CD14-positive monocyte (primary cell): ENCODE results near the gene SBK2. TPM values are rescaled to one million over a fixed set of nuclear protein-coding genes. Genes with fewer than 3 reads are reported as not detected.
A peak's percentile ranks its signal among the peaks of the same experiment; 100 is the strongest.

Source experiments
- DNase-seq, 3 donors: peaks; one replicate each; pipeline ENCODE4 v3.0.0-alpha.2; 2011 to 2022
- H2AFZ ChIP-seq: 2 replicates; pipeline ENCODE4 v1.6.0; 2012; ENCODE audit warnings: mild to moderate bottlenecking, low read depth, low read length, inconsistent platforms; ENCODE audit not compliant: insufficient read depth, poor library complexity, severe bottlenecking
- H3K27ac ChIP-seq, 2 donors: 1 replicate in 1 of 2; 2 replicates in 1 of 2; pipeline ENCODE4 v1.5.1; 2012 to 2013; ENCODE audit warnings: low read length in 2 of 2, control low read depth in 1 of 2, inconsistent platforms in 1 of 2, low read depth in 1 of 2, mild to moderate bottlenecking in 1 of 2
- H3K27me3 ChIP-seq, 2 donors: one replicate each; pipeline versions ENCODE4 v1.6.0 to v1.6.1; 2011 to 2013; ENCODE audit warnings: low read length in 2 of 2; ENCODE audit not compliant: control insufficient read depth in 2 of 2, insufficient read depth in 2 of 2
- H3K36me3 ChIP-seq, 2 donors: replicated peaks in 1 of 2; 1 replicate in 1 of 2; 2 replicates in 1 of 2; pipeline versions ENCODE4 v1.5.1 to v1.6.1; 2012 to 2013; ENCODE audit warnings: low read length in 2 of 2, control low read depth in 1 of 2, inconsistent platforms in 1 of 2, mild to moderate bottlenecking in 1 of 2; ENCODE audit not compliant: insufficient read depth in 2 of 2, control insufficient read depth in 1 of 2
- H3K4me1 ChIP-seq, 2 donors: 1 replicate in 1 of 2; 2 replicates in 1 of 2; pipeline versions ENCODE4 v1.5.1 to v1.6.1; 2012 to 2013; ENCODE audit warnings: low read length in 2 of 2, control low read depth in 1 of 2, inconsistent platforms in 1 of 2, mild to moderate bottlenecking in 1 of 2, moderate library complexity in 1 of 2; ENCODE audit not compliant: insufficient read depth in 2 of 2, control insufficient read depth in 1 of 2
- H3K4me2 ChIP-seq: replicated peaks from 2 replicates; pipeline ENCODE3; 2012; ENCODE audit warnings: low read length, moderate library complexity, mild to moderate bottlenecking; ENCODE audit not compliant: poor library complexity, severe bottlenecking; ENCODE audit errors: extremely low read depth
- H3K4me3 ChIP-seq, 3 experiments: fragments of 200-600 bp in 1 of 3; sonication (generic) in 1 of 3; replicated peaks in 1 of 3; 1 replicate in 2 of 3; 2 replicates in 1 of 3; pipeline ENCODE4 v1.5.1; 2011 to 2013; ENCODE audit warnings: low read length in 3 of 3, mild to moderate bottlenecking in 3 of 3, control low read depth in 2 of 3, low read depth in 2 of 3, inconsistent platforms in 1 of 3, moderate library complexity in 1 of 3
- H3K79me2 ChIP-seq: 2 replicates; pipeline ENCODE4 v1.6.0; 2012; ENCODE audit warnings: mild to moderate bottlenecking, control low read depth, inconsistent platforms, low read length, moderate library complexity; ENCODE audit not compliant: insufficient read depth
- H3K9ac ChIP-seq: 2 replicates; pipeline ENCODE4 v1.6.0; 2017; ENCODE audit warnings: low read length, mild to moderate bottlenecking; ENCODE audit not compliant: insufficient read depth, poor library complexity, severe bottlenecking
- H3K9me3 ChIP-seq, 2 donors: replicated peaks in 1 of 2; 1 replicate in 1 of 2; 2 replicates in 1 of 2; pipeline versions ENCODE4 v1.5.1 to v1.6.1; 2012 to 2013; ENCODE audit warnings: low read length in 2 of 2, control low read depth in 1 of 2; ENCODE audit not compliant: control insufficient read depth in 1 of 2, insufficient read depth in 1 of 2
- H4K20me1 ChIP-seq: 2 replicates; pipeline ENCODE4 v1.6.0; 2012; ENCODE audit warnings: mild to moderate bottlenecking, low read length, control low read depth, moderate library complexity; ENCODE audit not compliant: insufficient read depth
- H3K27ac Mint-ChIP-seq, 7 donors: one replicate each; pipeline ENCODE4 v1.8.0; 2020; ENCODE audit warnings: mild to moderate bottlenecking in 7 of 7, mixed read lengths in 7 of 7, moderate library complexity in 6 of 7, inconsistent platforms in 2 of 7
- H3K27me3 Mint-ChIP-seq, 3 donors: one replicate each; pipeline ENCODE4 v1.8.0; 2021 to 2022; ENCODE audit warnings: low read depth in 3 of 3, mild to moderate bottlenecking in 3 of 3, mixed read lengths in 3 of 3, moderate library complexity in 3 of 3, inconsistent platforms in 1 of 3
- H3K36me3 Mint-ChIP-seq, 2 donors: one replicate each; pipeline ENCODE4 v1.8.0; 2020; ENCODE audit warnings: mixed read lengths in 2 of 2, inconsistent platforms in 1 of 2, mild to moderate bottlenecking in 1 of 2
- H3K4me1 Mint-ChIP-seq: one replicate; pipeline ENCODE4 v1.8.0; 2020; ENCODE audit warnings: mild to moderate bottlenecking, mixed read lengths
- H3K4me3 Mint-ChIP-seq, 2 donors: one replicate each; pipeline ENCODE4 v1.8.0; 2020; ENCODE audit warnings: mild to moderate bottlenecking in 2 of 2, mixed read lengths in 2 of 2, moderate library complexity in 1 of 2
- H3K9me3 Mint-ChIP-seq, 7 donors: one replicate each; pipeline ENCODE4 v1.8.0; 2020 to 2022; ENCODE audit warnings: mixed read lengths in 7 of 7, mild to moderate bottlenecking in 6 of 7, moderate library complexity in 6 of 7, inconsistent platforms in 2 of 7
- CTCF ChIP-seq: fragments of 200-600 bp; IDR thresholded peaks from one replicate; pipeline ENCODE4 v1.8.0; 2022; ENCODE audit warnings: antibody characterized with exemption, mild to moderate bottlenecking
- WGBS: methylation state at CpG from one replicate; pipeline ENCODE4 v1.1.5; 2013; ENCODE audit warnings: missing lambda C conversion rate; ENCODE audit not compliant: insufficient coverage; 5-methylcytosine and 5-hydroxymethylcytosine counted together
- intact Hi-C, 2 donors: fragments of 100-400 bp; cut with micrococcal nuclease; formaldehyde crosslinking; loops; one replicate each; pipeline versions ENCODE4 v1.15.0 to v1.15.1; 2023
- polyA plus RNA-seq, 3 donors: library from polyadenylated mRNA; depleted of rRNA in 1 of 3; unstranded in 2 of 3; stranded (reverse) in 1 of 3; fragments of 300-500 nt in 2 of 3; fragments of >200 nt in 1 of 3; fragmentation: Illumina TruSeq in 2 of 3; gene quantifications; 1 replicate in 2 of 3; 2 replicates in 1 of 3; pipeline ENCODE4 v1.2.3, GENCODE V29; 2012 to 2021

The SBK2 gene
- polyA plus RNA-seq, 3 donors: not detected

GRCh38 chr19:55485439-55486011, 51.4 kb downstream of the SBK2 start:
- Mint-ChIP-seq H3K4me3 (peak overlapping the region in 1 of 2 donors; percentile 72), H3K36me3 (peaks cover 14 to 22% of the 10 kb centered on the region in 2 donors), H3K9me3 (peaks cover 0 to 2% (median 0%) of the 10 kb centered on the region in 7 donors), H3K27ac (peak overlapping the region in 5 of 7 donors; percentile 55 to 85 (median 81)), H3K27me3 (peaks cover 5 to 35% (median 12%) of the 10 kb centered on the region in 3 donors), H3K4me1 (peaks cover 14% of the 10 kb centered on the region)
- no peak for DNase-seq
- no peak for TF ChIP-seq CTCF
- H3K79me2 ChIP-seq: no peaks in the 10 kb centered on the region
- no peak overlapping the region for H3K27ac ChIP-seq
- H2AFZ ChIP-seq: no peak overlapping the region
- no peaks in the 10 kb centered on the region for H3K27me3 ChIP-seq
- no peaks in the 10 kb centered on the region for H3K9me3 ChIP-seq
- peak overlapping the region in 1 of 3 experiments; percentile 69 for H3K4me3 ChIP-seq
- peak overlapping the region; percentile 82 for H3K4me2 ChIP-seq
- H3K9ac ChIP-seq: peak overlapping the region; percentile 53
- intact Hi-C loops: no loop called here
- H3K36me3 ChIP-seq: peaks cover 16 to 25% of the 10 kb centered on the region in 2 donors
- peaks cover 12 to 17% of the 10 kb centered on the region in 2 donors for H3K4me1 ChIP-seq
- WGBS: 15% methylated on average over 13 of the region's 18 CpGs
- H4K20me1 ChIP-seq: peaks cover 22% of the 10 kb centered on the region

- peaks cover 0 to 2% (median 0%) of the 10 kb centered on the region in 7 donors for H3K9me3 Mint-ChIP-seq
- TF ChIP-seq CTCF: no peak
- H3K27me3 Mint-ChIP-seq: peaks cover 5 to 32% (median 12%) of the 10 kb centered on the region in 3 donors
- peaks cover 25% of the 10 kb centered on the region for H4K20me1 ChIP-seq
- peaks cover 16 to 24% of the 10 kb centered on the region in 2 donors for H3K36me3 Mint-ChIP-seq
- peak within 1 kb of the TSS; percentile 82 for H3K4me2 ChIP-seq
- peaks cover 12 to 17% of the 10 kb centered on the region in 2 donors for H3K4me1 ChIP-seq
- H3K4me3 ChIP-seq: peak within 1 kb of the TSS; percentile 8 to 69 (median 27)
- no peaks in the 10 kb centered on the region for H3K27me3 ChIP-seq
- H3K79me2 ChIP-seq: no peaks in the 10 kb centered on the region
- peak within 1 kb of the TSS; percentile 46 for H2AFZ ChIP-seq
- H3K27ac ChIP-seq: no peak within 1 kb of the TSS
- peak within 1 kb of the TSS; percentile 53 for H3K9ac ChIP-seq
- peak within 1 kb of the TSS; percentile 71 to 72 for H3K4me3 Mint-ChIP-seq
- intact Hi-C loops: no loop called here
- H3K27ac Mint-ChIP-seq: peak within 1 kb of the TSS in 6 of 7 donors; percentile 54 to 85 (median 70)
- H3K9me3 ChIP-seq: no peaks in the 10 kb centered on the region
- peaks cover 16 to 25% of the 10 kb centered on the region in 2 donors for H3K36me3 ChIP-seq
- 1% methylated on average over 57 of the region's 78 CpGs for WGBS
- peaks cover 17% of the 10 kb centered on the region for H3K4me1 Mint-ChIP-seq
- DNase-seq: peak; percentile 25 to 41 (median 34)
Observed at GRCh38 chr19:55484593-55485438, 52.1 kb downstream of the SBK2 start, which contains the start of gene NAT14. Gene NAT14, plus strand, starts transcription at chr19:55485188. Its CDS starts 521 bp downstream, at chr19:55485709.
